Omental fat pad (tissue), 4 donors: ENCODE results near the gene NRP1. TPM values are rescaled to one million over a fixed set of nuclear protein-coding genes. Genes with fewer than 3 reads are reported as not detected.

ENCODE experiments used
- ATAC-seq: fragments of 150-250 bp; one replicate; pipeline ENCODE4 v1.9.1; 2016; ENCODE audit warnings: mild to moderate bottlenecking, moderate library complexity; ENCODE audit not compliant: low FRiP score
- DNase-seq: peaks from one replicate; pipeline ENCODE4 v3.0.0-alpha.2; 2019; ENCODE audit warnings: low spot score
- CTCF ChIP-seq, 3 donors: fragments of 450-650 bp; IDR thresholded peaks; one replicate each; pipeline ENCODE4 v1.5.1; 2016 to 2017; ENCODE audit warnings: antibody characterized with exemption in 3 of 3, mild to moderate bottlenecking in 3 of 3, moderate library complexity in 2 of 3
- total RNA-seq, 4 donors: library from RNA; depleted of rRNA; stranded (reverse); fragments of >200 nt; gene quantifications; one replicate each; pipeline ENCODE4 v1.1.0, GENCODE V29; 2016

NRP1 gene
- total RNA-seq, 4 donors from 2014 or later: 72.8 to 223 (median 178) TPM

GRCh38 chr10:33209802-33210201 is 124.7 kb downstream of the NRP1 start:
- TF ChIP-seq CTCF (IDR thresholded peaks at IDR 0.05): no peak
- DNase-seq (no peak), ATAC-seq (no peak)

- TF ChIP-seq CTCF (IDR thresholded peaks at IDR 0.05): no peak
- ATAC-seq (no peak), DNase-seq (no peak)
Measured at GRCh38 chr10:33208166-33208565, 126.3 kb downstream of the NRP1 start.

GRCh38 chr10:33204031-33204430 is 130.4 kb downstream of the NRP1 start:
- DNase-seq: no peak
- TF ChIP-seq CTCF (IDR thresholded peaks at IDR 0.05): no peak
- no peak for ATAC-seq

GRCh38 chr10:33201971-33202370 is 132.5 kb downstream of the NRP1 start:
- no peak for DNase-seq
- ATAC-seq: no peak
- no peak for TF ChIP-seq CTCF (IDR thresholded peaks at IDR 0.05)

- no peak for TF ChIP-seq CTCF (IDR thresholded peaks at IDR 0.05)
- no peak for DNase-seq
- ATAC-seq: no peak
Measured at GRCh38 chr10:33201056-33201780, 133.2 kb downstream of the NRP1 start.

- DNase-seq (no peak), ATAC-seq (no peak)
- no peak for TF ChIP-seq CTCF (IDR thresholded peaks at IDR 0.05)
Measured at GRCh38 chr10:33199731-33200232, 134.7 kb downstream of the NRP1 start.

GRCh38 chr10:33198610-33199009 is 135.9 kb downstream of the NRP1 start:
- no peak for TF ChIP-seq CTCF (IDR thresholded peaks at IDR 0.05)
- ATAC-seq (no peak), DNase-seq (no peak)
